Calu3 (cell line): ENCODE data around the gene OR5T2. TPM values are rescaled to one million over a fixed set of nuclear protein-coding genes. Genes with fewer than 3 reads are reported as not detected.
"Not testable (repeated sequence)": the region's sequence is repeated elsewhere in the genome, so short reads cannot be mapped to it uniquely, and the experiment has no call there.

Source experiments
- Bru-seq: library from RNA; stranded (reverse); fragments of 400-500 nt; gene quantifications from one replicate; lab custom pipeline; 2021; lab: Mats Ljungman, UMichigan
- BruChase-seq, 2 experiments: library from RNA; stranded (reverse); fragments of 400-500 nt; gene quantifications; one replicate each; lab custom pipeline; 2021; lab: Mats Ljungman, UMichigan
- BruUV-seq: library from RNA; stranded (reverse); fragments of 400-500 nt; replicated peaks from 2 replicates; lab custom pipeline; 2021; lab: Mats Ljungman, UMichigan
- CTCF ChIA-PET: fragments of 300-600 bp; sonication (Branson Sonifier 250); formaldehyde crosslinking; loops from one replicate; lab custom pipeline; 2022; ENCODE audit warnings: antibody characterized with exemption; lab: Charles Lee
- DNase-seq: peaks from one replicate; pipeline ENCODE4 v3.0.0; 2022
- H3K27ac Mint-ChIP-seq: one replicate; pipeline ENCODE4 v1.8.0; 2022; ENCODE audit warnings: mixed read lengths; ENCODE audit not compliant: unreplicated experiment
- H3K27me3 Mint-ChIP-seq: one replicate; pipeline ENCODE4 v1.8.0; 2022; ENCODE audit warnings: mixed read lengths; ENCODE audit not compliant: unreplicated experiment
- H3K36me3 Mint-ChIP-seq: one replicate; pipeline ENCODE4 v1.8.0; 2022; ENCODE audit warnings: mild to moderate bottlenecking, moderate library complexity, mixed read lengths; ENCODE audit not compliant: insufficient read depth, unreplicated experiment
- H3K4me1 Mint-ChIP-seq: one replicate; pipeline ENCODE4 v1.8.0; 2022; ENCODE audit warnings: mild to moderate bottlenecking, low read depth, mixed read lengths; ENCODE audit not compliant: unreplicated experiment
- H3K4me3 Mint-ChIP-seq: one replicate; pipeline ENCODE4 v1.8.0; 2022; ENCODE audit warnings: mild to moderate bottlenecking, low read depth, moderate library complexity, mixed read lengths; ENCODE audit not compliant: unreplicated experiment
- H3K9me3 Mint-ChIP-seq: one replicate; pipeline ENCODE4 v1.8.0; 2022; ENCODE audit warnings: low read depth, mixed read lengths; ENCODE audit not compliant: unreplicated experiment
- CTCF ChIP-seq: fragments of 200-600 bp; IDR thresholded peaks from one replicate; pipeline ENCODE4 v1.8.0; 2022; ENCODE audit warnings: antibody characterized with exemption; ENCODE audit not compliant: unreplicated experiment
- intact Hi-C: fragments of 100-400 bp; cut with micrococcal nuclease; formaldehyde crosslinking; loops from one replicate; pipeline ENCODE4 v1.10.0; 2022; ENCODE audit not compliant: unreplicated experiment
- long read RNA-seq: library from polyadenylated mRNA; stranded (forward); transcript quantifications from one replicate; pipeline ENCODE4 v2.0.0, GENCODE V29; 2022
- total RNA-seq: library from RNA; stranded (reverse); gene quantifications from 2 replicates; pipeline ENCODE4 v1.2.3, GENCODE V29; 2022

Gene OR5T2
- not detected in 2 replicates for total RNA-seq
- not detected for Bru-seq, nascent RNA
- not detected for BruChase-seq, experiment 1, labeled RNA remaining after a 6-hour chase
- not detected for BruChase-seq, experiment 2, labeled RNA remaining after a 2-hour chase
- long read RNA-seq = 0 reads

- BruUV-seq = no TSS peak
- Mint-ChIP-seq H3K4me1 (no peaks in the 10 kb centered on the region), H3K27me3 (no peaks in the 10 kb centered on the region), H3K4me3 (no peak within 1 kb of the TSS), H3K9me3 (peaks cover 9% of the 10 kb centered on the region), H3K36me3 (no peaks in the 10 kb centered on the region), H3K27ac (no peak within 1 kb of the TSS)
- TF ChIP-seq CTCF = no peak
- intact Hi-C loops = no loop called here
- DNase-seq = no peak
- CTCF ChIA-PET = no interaction called here
Measured at GRCh38 chr11:56234155-56234554, at the start of gene OR5T2. OR5T2 (minus strand) TSS chr11:56234255; CDS start chr11:56233062, 1,193 bp downstream.

GRCh38 chr11:56273854-56274253 is 39.8 kb upstream of the OR5T2 start, which contains the start of gene OR5T1:
OR5T1 (plus strand) TSS chr11:56274154; CDS start chr11:56275639, 1,485 bp downstream.
- BruUV-seq = no TSS peak
- intact Hi-C loops = no loop called here
- Mint-ChIP-seq H3K36me3 (no peaks in the 10 kb centered on the region), H3K4me1 (no peaks in the 10 kb centered on the region), H3K9me3 (peaks cover 16% of the 10 kb centered on the region), H3K27me3 (no peaks in the 10 kb centered on the region), H3K4me3 (no peak within 1 kb of the TSS), H3K27ac (no peak within 1 kb of the TSS)
- no peak for DNase-seq
- CTCF ChIA-PET = no interaction called here
- TF ChIP-seq CTCF = no peak

GRCh38 chr11:56271092-56271491 is 37.0 kb upstream of the OR5T2 start:
- no peak for TF ChIP-seq CTCF
- no peaks in the 10 kb centered on the region for H3K4me1 Mint-ChIP-seq
- no TSS peak for BruUV-seq
- intact Hi-C loops = no loop called here
- H3K27me3 Mint-ChIP-seq = no peaks in the 10 kb centered on the region
- H3K27ac Mint-ChIP-seq = no peak overlapping the region
- no peaks in the 10 kb centered on the region for H3K36me3 Mint-ChIP-seq
- H3K9me3 Mint-ChIP-seq = peaks cover 24% of the 10 kb centered on the region
- H3K4me3 Mint-ChIP-seq = no peak overlapping the region
- CTCF ChIA-PET = no interaction called here
- no peak for DNase-seq

DNA sequence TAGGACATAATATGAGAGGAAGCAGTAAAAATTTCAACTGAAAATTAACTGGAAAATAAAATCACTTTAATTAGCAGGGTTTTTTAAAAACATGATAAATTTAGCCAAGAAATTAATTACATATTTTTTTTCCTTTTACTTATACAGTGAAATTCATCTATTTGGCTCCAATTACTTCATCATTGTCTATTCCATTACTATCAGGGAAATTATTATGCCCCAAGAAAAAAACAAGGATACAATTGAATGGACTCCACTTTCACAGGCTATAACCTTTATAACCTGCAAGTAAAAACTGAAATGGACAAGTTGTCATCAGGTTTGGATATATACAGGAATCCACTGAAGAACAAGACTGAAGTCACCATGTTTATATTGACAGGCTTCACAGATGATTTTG is 17.9 kb upstream of the OR5T2 start, which contains the start of gene OR5T3:
OR5T3 (plus strand) TSS at position 301 of the 400 bp plus-strand sequence; CDS start at position 301, 0 bp downstream.
- TF ChIP-seq CTCF = no peak
- DNase-seq = no peak
- Mint-ChIP-seq H3K27ac (no peak within 1 kb of the TSS), H3K4me1 (no peaks in the 10 kb centered on the region), H3K27me3 (no peaks in the 10 kb centered on the region), H3K4me3 (no peak within 1 kb of the TSS), H3K36me3 (no peaks in the 10 kb centered on the region), H3K9me3 (peaks cover 21% of the 10 kb centered on the region)
- CTCF ChIA-PET = no interaction called here
- BruUV-seq = no TSS peak
- intact Hi-C loops = no loop called here

DNA sequence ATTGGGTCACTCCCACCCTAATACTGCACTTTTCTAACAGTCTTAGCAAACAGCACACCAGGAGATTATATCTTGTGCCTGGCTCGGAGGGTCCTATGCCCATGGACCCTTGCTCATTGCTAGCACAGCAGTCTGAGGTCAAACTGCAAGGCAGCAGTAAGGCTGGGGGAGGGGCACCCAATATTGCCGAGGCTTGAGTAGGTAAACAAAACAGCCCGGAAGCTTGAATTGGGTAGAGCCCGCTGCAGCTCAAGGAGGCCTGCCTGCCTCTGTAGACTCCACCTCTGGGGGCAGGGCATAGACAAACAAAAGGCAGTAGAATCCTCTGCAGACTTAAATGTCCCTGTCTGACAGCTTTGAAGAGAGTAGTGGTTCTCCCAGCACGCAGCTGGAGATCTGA is 14.3 kb downstream of the OR5T2 start:
- peaks cover 22% of the 10 kb centered on the region for H3K9me3 Mint-ChIP-seq
- H3K36me3 Mint-ChIP-seq, BruUV-seq, CTCF ChIA-PET, H3K4me3 Mint-ChIP-seq, H3K4me1 Mint-ChIP-seq, H3K27ac Mint-ChIP-seq, intact Hi-C loops, H3K27me3 Mint-ChIP-seq, DNase-seq: not testable (repeated sequence)
